HL-60/S4 treated with phorbol 12-myristate 13-acetate at 8.2 ng/mL for 4 days and 3 days (cell line): ENCODE results near the gene HMCN2.

Experiments used
- in situ Hi-C: fragments of 300-500 bp; cut with MboI; formaldehyde crosslinking; loops from 2 replicates; pipeline ENCODE4 v1.15.0; 2022; ENCODE audit warnings: low sequenced_read_pairs

HMCN2 gene

DNA sequence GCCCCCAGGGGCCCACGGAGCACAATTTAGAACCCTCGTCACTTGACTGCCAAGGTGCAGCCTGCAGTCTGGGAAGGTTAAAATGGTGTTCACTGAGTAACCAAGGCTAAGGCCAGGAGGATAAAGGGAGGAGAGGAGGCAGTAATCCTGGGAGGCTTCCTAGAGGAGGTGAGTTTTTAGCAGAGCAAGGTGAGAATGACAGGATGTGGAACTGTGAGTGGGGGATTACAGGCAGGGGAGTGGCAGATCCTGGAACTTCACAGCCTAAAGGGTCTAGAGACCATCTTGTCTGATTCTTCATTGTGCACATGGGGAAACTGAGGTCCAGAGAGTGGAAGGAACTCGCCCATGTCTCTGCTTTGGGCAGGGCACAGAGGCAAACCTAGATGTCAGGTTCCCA, 136.7 kb downstream of the HMCN2 start:
- in situ Hi-C loops: no loop called here

- in situ Hi-C loops: no loop called here
Measured at GRCh38 chr9:130402645-130403440, 137.3 kb downstream of the HMCN2 start.

DNA sequence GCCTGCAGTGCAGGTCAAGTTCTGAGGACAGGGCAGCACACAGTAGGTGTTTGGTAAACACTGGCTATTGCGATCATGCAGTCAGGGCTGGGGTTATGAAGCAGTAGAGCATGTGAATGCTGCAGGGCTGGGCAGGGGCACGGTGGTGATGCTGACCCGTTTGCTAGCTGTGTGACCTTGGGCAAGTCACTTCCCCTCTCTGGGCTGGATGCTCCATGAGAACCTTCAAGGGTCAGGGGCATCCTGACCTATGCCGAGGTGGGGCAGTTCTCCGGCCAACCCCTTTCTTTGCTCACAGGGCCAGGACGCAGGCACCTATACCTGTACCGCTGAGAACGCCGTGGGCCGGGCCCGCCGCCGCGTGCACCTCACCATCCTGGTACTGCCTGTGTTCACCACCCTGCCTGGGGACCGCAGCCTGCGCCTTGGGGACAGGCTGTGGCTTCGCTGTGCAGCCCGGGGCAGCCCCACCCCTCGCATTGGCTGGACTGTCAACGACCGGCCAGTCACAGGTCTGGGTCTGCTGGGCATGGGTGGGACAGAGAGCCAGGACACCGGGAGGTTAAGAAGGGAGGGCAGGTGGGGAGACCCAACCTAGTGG, 140.2 kb downstream of the HMCN2 start:
- in situ Hi-C loops: no loop called here

DNA sequence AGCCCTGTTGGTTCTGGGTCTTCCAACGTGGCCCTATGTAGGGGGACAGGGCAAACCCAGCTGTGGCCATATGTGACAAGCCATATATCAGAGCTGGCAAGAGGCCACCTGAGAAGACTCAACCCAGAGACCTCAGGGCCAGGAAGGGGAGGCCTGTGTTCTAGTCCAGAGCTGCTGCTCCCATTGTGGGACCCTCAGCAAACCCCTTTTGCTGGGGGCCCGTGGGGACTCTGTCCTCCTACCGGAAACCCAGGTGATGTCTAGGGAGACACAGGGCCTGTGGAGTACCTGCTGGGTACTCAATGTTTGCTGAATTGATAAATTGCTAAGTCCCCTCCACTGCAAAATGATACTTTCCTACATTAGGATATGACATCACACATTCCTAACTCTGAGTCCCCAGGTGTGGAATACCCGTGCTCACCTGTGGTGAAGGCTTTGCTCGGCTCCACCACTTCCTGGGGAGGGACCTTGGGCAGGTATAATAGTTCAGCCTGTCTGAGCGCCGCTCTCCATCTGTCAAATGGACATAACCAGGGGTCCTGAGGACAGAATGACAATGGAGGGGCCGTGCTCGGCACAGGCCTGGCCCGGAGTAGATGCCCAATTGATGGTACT, 140.8 kb downstream of the HMCN2 start:
- in situ Hi-C loops: no loop called here

DNA sequence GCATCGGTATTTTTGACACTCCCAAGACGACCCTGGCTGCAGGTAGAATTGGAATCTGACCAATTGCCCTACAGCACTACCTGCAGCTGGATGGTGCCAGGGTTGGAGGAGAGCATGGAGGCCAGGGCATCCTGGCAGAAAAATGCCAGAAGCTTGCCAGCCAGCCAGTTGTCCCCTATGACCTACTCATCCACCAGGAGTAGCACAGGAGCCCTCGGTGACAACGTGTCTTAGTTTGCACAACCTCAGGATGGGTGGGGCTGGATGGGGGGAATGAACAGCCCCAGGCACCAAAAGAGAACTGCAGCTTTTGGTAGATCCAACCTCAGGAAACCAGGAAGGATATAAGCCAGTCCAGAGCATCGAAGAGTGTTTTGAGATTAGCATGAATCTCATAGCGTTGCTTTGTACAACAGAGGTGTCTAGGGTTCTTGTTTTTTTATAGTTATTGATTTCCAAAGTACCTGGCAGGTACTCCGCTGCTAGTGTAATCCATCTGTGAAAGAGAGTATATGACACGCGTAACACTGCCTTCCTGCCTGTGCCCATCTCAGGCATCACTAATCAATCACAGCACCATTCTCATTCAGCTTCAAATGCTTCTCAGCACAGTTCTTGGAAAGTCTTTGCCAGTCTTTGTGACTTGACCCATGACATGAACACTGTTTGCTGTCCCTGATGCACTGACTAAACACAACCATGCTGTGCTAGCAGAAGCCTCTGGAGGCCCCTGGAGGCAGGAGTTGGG, 142.5 kb downstream of the HMCN2 start:
- in situ Hi-C loops: no loop called here

DNA sequence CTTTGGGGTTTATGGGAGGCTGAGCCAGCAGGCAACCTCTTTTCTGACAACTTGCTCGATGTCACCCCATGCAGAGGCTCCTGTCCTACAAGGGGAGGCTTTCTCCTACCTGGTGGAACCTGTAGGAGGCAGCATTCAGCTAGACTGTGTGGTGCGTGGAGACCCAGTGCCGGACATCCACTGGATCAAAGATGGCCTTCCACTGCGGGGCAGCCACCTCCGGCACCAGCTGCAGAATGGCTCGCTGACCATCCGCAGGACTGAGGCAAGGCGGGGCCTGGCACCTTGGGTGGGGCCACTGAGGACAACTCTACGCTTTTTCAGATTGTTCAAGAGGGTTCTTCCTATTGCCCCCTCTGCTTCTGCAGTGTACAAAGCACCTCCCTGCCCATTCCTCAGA, 143.1 kb downstream of the HMCN2 start:
- in situ Hi-C loops: no loop called here

DNA sequence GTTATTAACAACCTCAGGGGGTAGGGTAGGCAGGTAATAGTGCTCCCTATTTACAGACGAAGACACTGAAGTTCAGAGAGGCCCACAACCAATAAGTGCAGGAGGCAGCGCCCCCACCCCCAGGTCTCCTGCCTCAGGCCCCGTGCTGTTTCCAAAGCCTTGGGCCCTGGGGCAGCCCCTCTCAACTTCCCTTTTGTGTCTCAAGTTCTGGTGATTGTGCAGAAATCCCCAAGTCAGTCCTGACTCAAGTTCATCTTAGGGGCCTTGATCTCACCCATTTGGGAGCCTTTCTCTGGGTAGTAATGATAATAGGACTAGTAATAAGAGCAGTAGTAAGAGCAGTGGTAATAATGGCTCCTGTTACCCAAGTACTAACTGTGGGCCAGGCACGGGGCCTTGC, 143.7 kb downstream of the HMCN2 start:
- in situ Hi-C loops: no loop called here

DNA sequence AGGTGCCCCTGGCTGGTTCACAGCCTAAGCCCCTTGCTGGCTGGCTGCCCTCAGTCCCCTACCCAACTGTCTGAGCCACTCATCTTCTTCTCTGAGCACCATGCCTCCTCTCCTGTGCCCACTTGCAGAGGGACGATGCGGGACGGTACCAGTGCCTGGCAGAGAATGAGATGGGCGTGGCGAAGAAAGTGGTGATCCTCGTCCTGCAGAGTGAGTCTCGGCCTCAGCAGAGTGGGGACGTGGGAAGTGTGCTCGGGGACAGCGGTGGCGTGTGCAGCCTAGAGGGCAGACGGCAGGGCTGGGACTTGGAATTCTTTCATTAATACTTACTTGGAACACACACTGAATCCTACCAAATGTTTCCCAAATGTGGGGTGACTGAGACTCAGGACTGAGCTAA, 144.9 kb downstream of the HMCN2 start:
- in situ Hi-C loops: no loop called here

GRCh38 chr9:130411566-130411915, 146.0 kb downstream of the HMCN2 start:
- in situ Hi-C loops: no loop called here

DNA sequence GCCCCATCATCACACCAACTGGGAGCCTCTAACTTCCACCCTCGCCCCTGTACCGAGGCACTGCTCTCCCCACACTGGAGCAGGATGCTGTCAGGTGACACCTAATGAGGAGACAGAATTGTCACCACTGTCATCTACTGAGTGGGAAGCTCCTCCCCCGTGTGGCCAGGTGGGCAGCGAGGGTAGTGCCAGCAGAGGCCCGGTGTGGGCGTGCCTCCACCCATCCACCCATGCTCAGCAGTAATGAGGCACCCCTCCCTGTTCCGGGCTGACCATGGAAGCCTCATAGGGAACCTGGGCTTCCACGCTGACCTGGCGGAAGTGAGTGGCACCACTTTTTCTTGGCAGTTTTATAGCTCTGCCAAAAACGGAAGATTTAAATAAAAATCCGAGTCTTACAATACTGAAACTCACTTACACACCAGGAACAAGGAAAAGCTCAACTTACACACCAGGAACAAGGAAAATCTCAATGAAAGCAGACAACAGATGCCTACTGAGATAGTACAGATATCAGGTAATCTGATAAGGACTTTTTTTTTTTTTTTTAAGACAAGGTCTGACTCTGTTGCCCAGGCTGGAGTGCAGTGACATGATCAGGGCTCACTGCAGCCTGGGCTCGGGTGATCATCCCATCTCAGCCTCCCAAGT, 148.6 kb downstream of the HMCN2 start:
- in situ Hi-C loops: no loop called here

GRCh38 chr9:130414910-130415746, 149.6 kb downstream of the HMCN2 start:
- in situ Hi-C loops: no loop called here

DNA sequence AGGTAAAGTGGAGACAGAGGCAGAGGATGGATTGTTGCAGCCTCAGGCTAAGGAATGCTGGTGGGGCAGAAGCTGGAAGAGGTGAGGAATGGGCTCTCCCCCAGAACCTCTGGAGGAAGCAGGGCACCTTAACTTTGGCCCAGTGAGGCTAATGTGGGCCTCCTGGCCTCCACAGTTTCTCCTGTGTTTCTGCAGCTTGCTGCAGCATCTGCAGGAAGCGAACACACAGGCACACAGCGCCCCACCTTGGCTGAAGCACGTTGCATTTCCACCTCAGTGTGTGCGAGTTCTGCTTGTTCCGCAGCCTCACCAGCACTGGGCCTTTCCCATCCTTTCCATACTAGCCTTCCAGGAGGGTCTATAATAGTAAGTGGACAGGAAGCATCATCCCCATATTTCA, 152.0 kb downstream of the HMCN2 start:
- in situ Hi-C loops: no loop called here

GRCh38 chr9:130418776-130419175, 153.2 kb downstream of the HMCN2 start:
- in situ Hi-C loops: no loop called here

DNA sequence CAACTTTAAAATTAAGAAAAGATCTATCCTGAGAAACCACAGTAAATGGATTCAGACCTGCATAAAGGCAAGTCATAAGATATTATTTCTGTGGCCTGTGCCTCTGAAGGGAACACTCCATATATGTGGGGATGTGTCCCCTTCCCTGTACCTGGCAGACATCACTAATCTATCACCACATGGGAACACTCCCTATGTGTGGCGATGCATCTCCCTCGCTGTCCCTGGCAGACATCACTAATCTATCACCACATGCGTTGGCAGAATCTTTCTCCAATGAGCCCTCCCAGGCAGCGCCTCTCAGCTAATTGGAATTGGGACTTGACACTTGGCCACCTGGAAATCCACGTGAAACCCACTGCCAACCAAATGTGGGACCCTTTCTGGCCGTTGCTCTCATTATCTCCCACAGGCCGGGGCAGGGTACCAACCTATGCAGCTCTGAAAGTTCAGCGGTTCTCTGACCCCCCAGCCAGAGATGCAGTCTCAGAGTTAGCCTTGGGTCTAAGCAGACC, 154.0 kb downstream of the HMCN2 start:
- in situ Hi-C loops: no loop called here

DNA sequence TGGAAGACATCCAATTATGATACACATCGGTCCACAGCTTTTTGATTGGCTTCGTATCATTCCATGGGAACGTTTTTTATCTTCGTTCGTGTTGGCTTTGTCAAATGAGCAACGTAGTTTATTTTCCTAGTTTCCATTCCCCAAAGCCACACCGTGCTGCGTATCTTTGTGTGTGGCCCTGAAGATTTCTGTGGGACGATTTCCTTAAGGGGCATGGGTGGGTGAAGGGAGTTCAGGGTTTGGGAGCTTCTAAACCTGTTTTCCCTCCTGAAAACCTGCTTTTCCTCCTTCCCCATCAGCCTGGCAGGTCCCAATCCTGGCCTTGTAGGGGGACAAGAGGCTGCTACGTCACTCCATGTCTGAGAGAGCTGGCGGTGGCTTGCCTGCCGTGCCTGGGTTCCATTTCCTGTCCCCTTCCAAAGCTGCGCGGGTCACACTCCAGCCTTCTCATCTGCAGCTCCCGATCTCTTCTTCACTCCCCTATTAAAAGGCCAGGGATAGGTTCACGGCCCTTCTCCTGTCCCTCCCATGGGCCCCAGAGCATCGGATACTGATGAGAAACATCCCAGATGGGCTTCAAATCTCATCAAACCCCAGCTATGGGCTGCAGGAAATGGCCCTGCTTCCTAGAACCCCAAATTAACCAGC, 155.7 kb downstream of the HMCN2 start:
- in situ Hi-C loops: no loop called here

GRCh38 chr9:130421802-130422276, 156.3 kb downstream of the HMCN2 start:
- in situ Hi-C loops: no loop called here

GRCh38 chr9:130422546-130422945, 157.0 kb downstream of the HMCN2 start:
- in situ Hi-C loops: no loop called here

DNA sequence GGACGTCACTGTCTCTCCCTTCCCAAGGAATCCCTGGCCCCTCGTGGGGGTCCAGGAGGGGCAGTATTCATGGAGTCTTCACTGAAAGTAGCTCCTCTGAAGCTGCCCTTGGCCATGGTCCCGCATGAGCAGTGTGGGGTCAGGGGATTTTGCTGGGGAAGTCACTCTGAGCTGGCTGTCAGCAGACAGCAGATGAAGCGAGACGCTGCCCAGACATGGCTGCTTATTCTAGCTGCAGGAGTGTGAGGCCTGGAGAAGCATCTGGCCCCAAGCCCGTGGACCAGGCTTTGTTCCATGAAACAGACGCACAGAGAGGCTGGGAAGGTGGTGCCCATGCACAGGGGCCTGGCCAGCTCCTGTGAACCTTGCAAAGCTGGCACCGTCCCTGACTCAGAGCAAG, 157.7 kb downstream of the HMCN2 start:
- in situ Hi-C loops: no loop called here
